HL-60 (cell line): ENCODE results near the gene PLOD3.

Experiments
- CTCF ChIP-seq: IDR thresholded peaks from one replicate; pipeline ENCODE4 v1.5.1; 2011; ENCODE audit warnings: low read length, control low read depth, inconsistent platforms; ENCODE audit not compliant: insufficient read depth
- REST ChIP-seq: IDR thresholded peaks from 2 replicates; pipeline ENCODE4 v1.6.1; 2012; ENCODE audit warnings: low read depth; ENCODE audit not compliant: insufficient replicate concordance

GRCh38 chr7:101173752-101174244, 43.6 kb downstream of the PLOD3 start:
- TF ChIP-seq CTCF: no peak
- TF ChIP-seq REST: no peak
